Uterus (tissue), 4 donors: ENCODE measurements around the gene RAB11FIP3. TPM values are rescaled to one million over a fixed set of nuclear protein-coding genes. Genes with fewer than 3 reads are reported as not detected.

ENCODE experiments used
- DNase-seq, 2 donors: peaks; one replicate each; pipeline ENCODE4 v3.0.0-alpha.2; 2019 to 2020
- H3K27ac ChIP-seq, 2 donors: fragments of 200-600 bp; sonication (generic); 1 replicate in 1 of 2; 2 replicates in 1 of 2; pipeline ENCODE4 v1.5.1; 2016 to 2018
- H3K27me3 ChIP-seq, 2 donors: fragments of 200-600 bp; sonication (generic); one replicate each; pipeline ENCODE4 v1.5.1; 2018 to 2019; ENCODE audit warnings: control low read depth in 1 of 2
- H3K36me3 ChIP-seq, 2 donors: fragments of 200-600 bp; sonication (generic); one replicate each; pipeline ENCODE4 v1.5.1; 2019; ENCODE audit warnings: control low read depth in 1 of 2
- H3K4me1 ChIP-seq, 2 donors: fragments of 200-600 bp; sonication (generic); one replicate each; pipeline ENCODE4 v1.5.1; 2018 to 2019; ENCODE audit warnings: control low read depth in 1 of 2
- H3K4me3 ChIP-seq, 2 donors: fragments of 200-600 bp; sonication (generic); 1 replicate in 1 of 2; 2 replicates in 1 of 2; pipeline ENCODE4 v1.5.1; 2018 to 2019; ENCODE audit warnings: mild to moderate bottlenecking in 1 of 2
- H3K9me3 ChIP-seq, 2 donors: fragments of 200-600 bp; sonication (generic); one replicate each; pipeline ENCODE4 v1.5.1; 2019; ENCODE audit warnings: control low read depth in 1 of 2
- CTCF ChIP-seq, 4 experiments: fragments of 200-600 bp in 2 of 4; fragments of 450-650 bp in 2 of 4; sonication (generic) in 2 of 4; IDR thresholded peaks; one replicate each; pipeline ENCODE4 v1.5.1; 2016 to 2019; ENCODE audit warnings: antibody characterized with exemption in 4 of 4, mild to moderate bottlenecking in 2 of 4, moderate library complexity in 1 of 4
- POLR2A ChIP-seq, 2 donors: fragments of 450-650 bp; IDR thresholded peaks; one replicate each; pipeline ENCODE4 v1.6.1; 2016; ENCODE audit warnings: antibody characterized with exemption in 2 of 2, mild to moderate bottlenecking in 1 of 2, moderate library complexity in 1 of 2
- intact Hi-C: fragments of 100-400 bp; cut with DNase I; formaldehyde crosslinking; loops from one replicate; pipeline ENCODE4 v1.15.1; 2023; ENCODE audit warnings: low total_unique reads
- total RNA-seq, 4 donors: library from RNA; depleted of rRNA in 3 of 4; stranded (reverse); fragments of >200 nt in 3 of 4; gene quantifications; one replicate each; pipeline versions ENCODE4 v1.1.0 to v1.2.4, GENCODE V29; 2014 to 2023
- donor health status: DM: yes; HTN: yes; CAD: no.

The RAB11FIP3 gene
- total RNA-seq, 4 donors from 2014 or later = 10.5 to 75.0 (median 49.4) TPM

- Histone ChIP-seq H3K4me1 (peaks cover 3 to 26% of the 10 kb centered on the region in 2 donors), H3K4me3 (no peak overlapping the region), H3K27me3 (no peaks in the 10 kb centered on the region), H3K36me3 (no peaks in the 10 kb centered on the region), H3K9me3 (no peaks in the 10 kb centered on the region), H3K27ac (no peak overlapping the region)
- DNase-seq = no peak
- intact Hi-C loops = no loop called here
- TF ChIP-seq CTCF (IDR thresholded peaks at IDR 0.05) (no peak), POLR2A (IDR thresholded peaks at IDR 0.05) (no peak)
Measured at GRCh38 chr16:530111-530817, 104.8 kb downstream of the RAB11FIP3 start.

- Histone ChIP-seq H3K4me1 (peaks cover 0 to 14% of the 10 kb centered on the region in 2 donors), H3K4me3 (no peak overlapping the region), H3K36me3 (no peaks in the 10 kb centered on the region), H3K9me3 (no peaks in the 10 kb centered on the region), H3K27ac (no peak overlapping the region), H3K27me3 (no peaks in the 10 kb centered on the region)
- no peak for DNase-seq
- TF ChIP-seq POLR2A (IDR thresholded peaks at IDR 0.05) = no peak
- no peak for TF ChIP-seq CTCF (IDR thresholded peaks at IDR 0.05)
- intact Hi-C loops = no loop called here
Measured at GRCh38 chr16:531494-532125, 106.2 kb downstream of the RAB11FIP3 start.

- no peaks in the 10 kb centered on the region for H3K27me3 ChIP-seq
- no peak for DNase-seq
- TF ChIP-seq POLR2A (IDR thresholded peaks at IDR 0.05) (no peak), CTCF (IDR thresholded peaks at IDR 0.05) (no peak)
- no peaks in the 10 kb centered on the region for H3K9me3 ChIP-seq
- H3K4me3 ChIP-seq = no peak overlapping the region
- peaks cover 0 to 13% of the 10 kb centered on the region in 2 donors for H3K4me1 ChIP-seq
- intact Hi-C loops = no loop called here
- no peak overlapping the region for H3K27ac ChIP-seq
- no peaks in the 10 kb centered on the region for H3K36me3 ChIP-seq
Measured at GRCh38 chr16:533391-534123, 108.1 kb downstream of the RAB11FIP3 start.

- Histone ChIP-seq H3K9me3 (no peaks in the 10 kb centered on the region), H3K27ac (no peak overlapping the region), H3K36me3 (no peaks in the 10 kb centered on the region), H3K4me3 (no peak overlapping the region), H3K4me1 (peaks cover 0 to 9% of the 10 kb centered on the region in 2 donors), H3K27me3 (no peaks in the 10 kb centered on the region)
- no peak for DNase-seq
- intact Hi-C loops = no loop called here
- TF ChIP-seq POLR2A (IDR thresholded peaks at IDR 0.05) = no peak
- no peak for TF ChIP-seq CTCF (IDR thresholded peaks at IDR 0.05)
Measured at GRCh38 chr16:534135-534534, 108.7 kb downstream of the RAB11FIP3 start.
